Panc1 (cell line): Measurements from ENCODE around the gene TMUB1.

Source experiments
- CTCF ChIP-seq: fragments of 450-650 bp; IDR thresholded peaks from 2 replicates; pipeline ENCODE4 v1.5.1; 2017; ENCODE audit warnings: mild to moderate bottlenecking
- POLR2AphosphoS5 ChIP-seq: IDR thresholded peaks from 2 replicates; pipeline ENCODE4 v1.6.1; 2012; ENCODE audit warnings: mild to moderate bottlenecking, low read depth, low read length, moderate library complexity
- REST ChIP-seq, 2 experiments: IDR thresholded peaks; 2 replicates each; pipeline ENCODE4 v1.6.1; 2011 to 2012; ENCODE audit warnings: low read depth in 2 of 2, control low read depth in 1 of 2, low read length in 1 of 2, mild to moderate bottlenecking in 1 of 2, moderate library complexity in 1 of 2; ENCODE audit not compliant: insufficient read depth in 1 of 2
- TCF7L2 ChIP-seq: IDR thresholded peaks from 2 replicates; pipeline ENCODE4 v1.6.1; 2011; ENCODE audit warnings: mild to moderate bottlenecking, low read depth, low read length, inconsistent platforms

- TF ChIP-seq CTCF, result no peak
- TF ChIP-seq POLR2AphosphoS5, result no peak
- TF ChIP-seq REST (IDR thresholded peaks at IDR 0.05; ENCODE audit: insufficient read depth in 1 of 2, low read depth in 2 of 2, low read length in 1 of 2), result no peak
- no peak for TF ChIP-seq TCF7L2
Observed at GRCh38 chr7:151130741-151131157, 47.5 kb upstream of the TMUB1 start.
